GM21786 (cell line): ENCODE data around the gene CRHR1.

Experiments used
- ATAC-seq: cut with Tn5 transposase; IDR thresholded peaks from one replicate; pipeline ENCODE4 v1.9.1; 2021; ENCODE audit not compliant: unreplicated experiment

Gene CRHR1

GRCh38 chr17:45818699-45819098 lies 34.6 kb downstream of the CRHR1 start:
- ATAC-seq: no peak

- ATAC-seq: no peak
Observed at GRCh38 chr17:45819632-45820031, 35.5 kb downstream of the CRHR1 start.

- ATAC-seq: no peak
Observed at GRCh38 chr17:45820052-45820780, 36.1 kb downstream of the CRHR1 start.

- ATAC-seq: no peak
Observed at GRCh38 chr17:45821147-45821546, 37.0 kb downstream of the CRHR1 start.

GRCh38 chr17:45823598-45823997 lies 39.5 kb downstream of the CRHR1 start:
- no peak for ATAC-seq

- no peak for ATAC-seq
Observed at GRCh38 chr17:45824475-45824874, 40.4 kb downstream of the CRHR1 start.

- no peak for ATAC-seq
Observed at GRCh38 chr17:45824901-45825492, 40.9 kb downstream of the CRHR1 start.

GRCh38 chr17:45825792-45826191 lies 41.7 kb downstream of the CRHR1 start:
- ATAC-seq: no peak

- ATAC-seq: no peak
Observed at GRCh38 chr17:45826919-45827588, 42.9 kb downstream of the CRHR1 start.

- no peak for ATAC-seq
Observed at GRCh38 chr17:45828171-45828570, 44.1 kb downstream of the CRHR1 start.

- no peak for ATAC-seq
Observed at GRCh38 chr17:45828582-45829133, 44.5 kb downstream of the CRHR1 start.

GRCh38 chr17:45833920-45834319 lies 49.8 kb downstream of the CRHR1 start:
- no peak for ATAC-seq

- ATAC-seq: no peak
Observed at GRCh38 chr17:45834471-45835396, 50.6 kb downstream of the CRHR1 start.

- ATAC-seq: no peak
Observed at GRCh38 chr17:45835481-45835880, 51.4 kb downstream of the CRHR1 start.

GRCh38 chr17:45836047-45837044 lies 52.2 kb downstream of the CRHR1 start:
- ATAC-seq: no peak

- ATAC-seq: no peak
Observed at GRCh38 chr17:45837187-45837586, 53.1 kb downstream of the CRHR1 start.

GRCh38 chr17:45837603-45838002 lies 53.5 kb downstream of the CRHR1 start:
- ATAC-seq: no peak

- ATAC-seq: no peak
Observed at GRCh38 chr17:45838751-45839295, 54.7 kb downstream of the CRHR1 start.

- ATAC-seq: no peak
Observed at GRCh38 chr17:45839442-45839841, 55.3 kb downstream of the CRHR1 start.
